K562 (cell line): ENCODE data around the gene MYOCD. TPM values are rescaled to one million over a fixed set of nuclear protein-coding genes. Genes with fewer than 3 reads are reported as not detected.

Experiments
- ATAC-seq: fragments of 200-7000 bp; cut with Tn5 transposase; 3 replicates; pipeline ENCODE4 v1.9.1; 2020; ENCODE audit warnings: moderate library complexity
- BruUV-seq: library from RNA; stranded (reverse); fragments of 400-500 nt; replicated peaks from 2 replicates; lab custom pipeline; 2021; lab: Mats Ljungman, UMichigan
- CTCF ChIA-PET: fragments of 300-600 bp; formaldehyde crosslinking; extraction: SDS; loops from one replicate; lab custom pipeline; 2021; ENCODE audit warnings: low intra/inter-chr PET ratio; lab: Yijun Ruan, JAX
- POLR2A ChIA-PET: fragments of 300-600, 350-650 bp; sonication (Branson Sonifier 250); formaldehyde crosslinking; extraction: SDS; loops from one replicate; lab custom pipeline; 2021; ENCODE audit warnings: antibody characterized with exemption, inconsistent platforms; lab: Yijun Ruan, JAX
- DNase-seq, 4 experiments: peaks; one replicate each; pipeline versions ENCODE4 v3.0.0 to v3.0.0-alpha.2; 2011 to 2018; ENCODE audit warnings: low spot score in 3 of 4, mixed read lengths in 3 of 4; ENCODE audit errors: extremely low read depth in 1 of 4
- FAIRE-seq: peaks from 2 replicates; lab custom pipeline; 2011; peaks lifted over from hg19 to GRCh38; lab: Jason Lieb, UNC
- H2AFZ ChIP-seq: 2 replicates; pipeline ENCODE4 v1.6.0; 2011; ENCODE audit warnings: low read depth, low read length, control low read depth, inconsistent platforms
- H3K27ac ChIP-seq: fragments of 200-600 bp; 3 replicates; pipeline ENCODE4 v1.8.0; 2011; ENCODE audit warnings: low read depth, mild to moderate bottlenecking, control low read depth, inconsistent platforms, low read length, moderate library complexity, mixed read lengths; ENCODE audit errors: extremely low read depth
- H3K27me3 ChIP-seq, 2 experiments: fragments of 300-600 bp in 1 of 2; 2 replicates in 1 of 2; 3 replicates in 1 of 2; pipeline versions ENCODE4 v1.6.0 to v1.8.0; 2011; ENCODE audit warnings: inconsistent platforms in 2 of 2, low read length in 2 of 2, mild to moderate bottlenecking in 1 of 2, mixed read lengths in 1 of 2, moderate library complexity in 1 of 2; ENCODE audit not compliant: control insufficient read depth in 2 of 2, insufficient read depth in 2 of 2
- H3K36me3 ChIP-seq: fragments of 300-600 bp; 3 replicates; pipeline ENCODE4 v1.8.0; 2011; ENCODE audit warnings: mild to moderate bottlenecking, low read length, inconsistent platforms; ENCODE audit not compliant: control insufficient read depth, insufficient read depth
- H3K4me1 ChIP-seq, 2 experiments: fragments of 200-600 bp in 1 of 2; replicated peaks in 1 of 2; 2 replicates in 1 of 2; 3 replicates in 1 of 2; pipeline versions ENCODE4 v1.5.1 to v1.8.0; 2011; ENCODE audit warnings: inconsistent platforms in 2 of 2, low read length in 2 of 2, mild to moderate bottlenecking in 1 of 2, mixed read lengths in 1 of 2, moderate library complexity in 1 of 2; ENCODE audit not compliant: control insufficient read depth in 2 of 2, insufficient read depth in 2 of 2
- H3K4me2 ChIP-seq: 2 replicates; pipeline ENCODE4 v1.6.1; 2011; ENCODE audit warnings: low read length, control low read depth, inconsistent platforms, mixed read lengths; ENCODE audit not compliant: insufficient read depth
- H3K4me3 ChIP-seq: fragments of 200-600 bp; sonication (generic), shearing (Covaris generic); 2 replicates; pipeline ENCODE4 v1.5.1; 2016; ENCODE audit warnings: control low read depth, inconsistent platforms
- H3K79me2 ChIP-seq: fragments of 200-600 bp; 3 replicates; pipeline ENCODE4 v1.8.0; 2011; ENCODE audit warnings: low read length, inconsistent platforms; ENCODE audit not compliant: control insufficient read depth, insufficient read depth
- H3K9ac ChIP-seq, 2 experiments: 2 replicates each; pipeline versions ENCODE4 v1.6.0 to v1.6.1; 2011; ENCODE audit warnings: low read depth in 2 of 2, low read length in 2 of 2, control low read depth in 1 of 2, inconsistent platforms in 1 of 2, mild to moderate bottlenecking in 1 of 2, mixed read lengths in 1 of 2; ENCODE audit not compliant: insufficient read depth in 1 of 2
- H3K9me1 ChIP-seq: one replicate; pipeline ENCODE4 v1.6.0; 2011; ENCODE audit warnings: inconsistent platforms, mild to moderate bottlenecking, low read length, moderate library complexity; ENCODE audit not compliant: control insufficient read depth, insufficient read depth
- H3K9me3 ChIP-seq: replicated peaks from 2 replicates; pipeline ENCODE4 v1.5.1; 2011; ENCODE audit warnings: low read depth, low read length, inconsistent platforms; ENCODE audit not compliant: control insufficient read depth, insufficient read depth
- H4K20me1 ChIP-seq: replicated peaks from 2 replicates; pipeline ENCODE4 v1.6.1; 2011; ENCODE audit warnings: low read length, inconsistent platforms, mixed read lengths; ENCODE audit not compliant: control insufficient read depth, insufficient read depth
- HLTF ChIP-seq: fragments of 450-650 bp; IDR thresholded peaks from 2 replicates; pipeline ENCODE4 v1.6.1; 2016
- POU5F1 ChIP-seq: fragments of 150-350 bp; IDR thresholded peaks from 2 replicates; pipeline ENCODE4 v1.6.1; 2014; ENCODE audit warnings: borderline replicate concordance, low read length, low read depth, mild to moderate bottlenecking; ENCODE audit not compliant: partially characterized antibody
- SMAD4 ChIP-seq: fragments of 250-450 bp; sonication (Bioruptor Pico); conservative IDR thresholded peaks from 2 replicates; pipeline ENCODE4 v1.8.0; 2021; ENCODE audit warnings: inconsistent platforms, mild to moderate bottlenecking, moderate library complexity
- ZBTB7A ChIP-seq: IDR thresholded peaks from 2 replicates; pipeline ENCODE4 v1.6.1; 2011; ENCODE audit warnings: low read depth, mild to moderate bottlenecking, low read length, moderate library complexity, borderline replicate concordance; ENCODE audit not compliant: control insufficient read depth
- WGBS: fragments of 100-300 bp; shearing (Covaris generic); methylation state at CpG from one replicate; pipeline ENCODE4 v1.1.6; 2016; ENCODE audit warnings: low coverage, mixed read lengths; ENCODE audit not compliant: insufficient coverage; ENCODE audit errors: missing lambda C conversion rate; 5-methylcytosine and 5-hydroxymethylcytosine counted together
- in situ Hi-C: fragments of 300-500 bp; cut with MboI; formaldehyde crosslinking; loops from 4 replicates; pipeline ENCODE4 v1.15.0; 2018; ENCODE audit warnings: inconsistent platforms, mixed read lengths
- intact Hi-C: fragments of 100-400 bp; cut with micrococcal nuclease; formaldehyde crosslinking; loops from 2 replicates; pipeline ENCODE4 v1.14.2; 2022
- polyA plus RNA-seq, 8 experiments: library from polyadenylated mRNA; depleted of rRNA in 4 of 8; stranded (reverse) in 5 of 8; unstranded in 3 of 8; fragments of >200 nt; fragmentation: Nextera tagmentation in 2 of 8; fragmentation: Illumina TruSeq in 1 of 8; extraction: Ambion mirVana in 2 of 8; extraction: Trizol in 1 of 8; gene quantifications; 2 replicates each; pipeline versions ENCODE4 v1.2.1 to v1.2.3, GENCODE V29; 2011 to 2014; ENCODE audit warnings: inconsistent platforms in 1 of 8, missing spikeins in 1 of 8
- total RNA-seq, 7 experiments: library from RNA; depleted of rRNA in 6 of 7; stranded (reverse); fragments of >200 nt in 6 of 7; fragmentation: Illumina TruSeq in 2 of 7; extraction: Trizol in 2 of 7; gene quantifications; 2 replicates each; pipeline versions ENCODE4 v1.2.1 to v1.2.3, GENCODE V29; 2011 to 2021; ENCODE audit warnings: low replicate concordance in 1 of 7
- TF ChIP-seq, protein P1 (sequence below), 2 experiments: fragments of 450-650 bp; IDR thresholded peaks; 2 replicates each; pipeline ENCODE4 v1.6.1; 2016; ENCODE audit warnings: mild to moderate bottlenecking in 2 of 2, borderline replicate concordance in 1 of 2, low read depth in 1 of 2, moderate library complexity in 1 of 2

The MYOCD gene
- total and polyA plus RNA-seq, 9 of the 15 experiments (the other 6 are each of a cell fraction or from before 2014, with no cell fraction given): not detected

DNA sequence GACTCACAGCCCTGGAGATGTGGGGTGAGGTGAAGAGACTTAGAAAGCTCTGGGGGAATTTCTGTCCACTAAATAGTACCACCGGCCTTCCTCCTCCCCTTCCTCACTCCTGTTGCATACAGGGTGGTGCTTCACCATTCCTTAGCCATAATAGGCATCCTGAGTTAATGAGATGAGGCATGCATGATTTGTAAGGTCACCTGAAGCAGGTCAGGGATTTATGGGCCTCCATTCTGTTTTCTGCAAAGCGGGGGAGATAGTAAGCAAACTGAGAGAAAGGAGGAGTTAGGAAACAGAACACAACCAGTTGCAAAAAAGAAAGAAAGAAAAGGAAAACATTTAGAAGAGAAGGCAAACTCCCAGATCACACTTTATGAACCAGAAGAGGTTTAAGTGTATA lies 9.3 kb upstream of the MYOCD start:
- no peaks in the 10 kb centered on the region for H3K9me1 ChIP-seq
- TF ChIP-seq, protein P1, sequence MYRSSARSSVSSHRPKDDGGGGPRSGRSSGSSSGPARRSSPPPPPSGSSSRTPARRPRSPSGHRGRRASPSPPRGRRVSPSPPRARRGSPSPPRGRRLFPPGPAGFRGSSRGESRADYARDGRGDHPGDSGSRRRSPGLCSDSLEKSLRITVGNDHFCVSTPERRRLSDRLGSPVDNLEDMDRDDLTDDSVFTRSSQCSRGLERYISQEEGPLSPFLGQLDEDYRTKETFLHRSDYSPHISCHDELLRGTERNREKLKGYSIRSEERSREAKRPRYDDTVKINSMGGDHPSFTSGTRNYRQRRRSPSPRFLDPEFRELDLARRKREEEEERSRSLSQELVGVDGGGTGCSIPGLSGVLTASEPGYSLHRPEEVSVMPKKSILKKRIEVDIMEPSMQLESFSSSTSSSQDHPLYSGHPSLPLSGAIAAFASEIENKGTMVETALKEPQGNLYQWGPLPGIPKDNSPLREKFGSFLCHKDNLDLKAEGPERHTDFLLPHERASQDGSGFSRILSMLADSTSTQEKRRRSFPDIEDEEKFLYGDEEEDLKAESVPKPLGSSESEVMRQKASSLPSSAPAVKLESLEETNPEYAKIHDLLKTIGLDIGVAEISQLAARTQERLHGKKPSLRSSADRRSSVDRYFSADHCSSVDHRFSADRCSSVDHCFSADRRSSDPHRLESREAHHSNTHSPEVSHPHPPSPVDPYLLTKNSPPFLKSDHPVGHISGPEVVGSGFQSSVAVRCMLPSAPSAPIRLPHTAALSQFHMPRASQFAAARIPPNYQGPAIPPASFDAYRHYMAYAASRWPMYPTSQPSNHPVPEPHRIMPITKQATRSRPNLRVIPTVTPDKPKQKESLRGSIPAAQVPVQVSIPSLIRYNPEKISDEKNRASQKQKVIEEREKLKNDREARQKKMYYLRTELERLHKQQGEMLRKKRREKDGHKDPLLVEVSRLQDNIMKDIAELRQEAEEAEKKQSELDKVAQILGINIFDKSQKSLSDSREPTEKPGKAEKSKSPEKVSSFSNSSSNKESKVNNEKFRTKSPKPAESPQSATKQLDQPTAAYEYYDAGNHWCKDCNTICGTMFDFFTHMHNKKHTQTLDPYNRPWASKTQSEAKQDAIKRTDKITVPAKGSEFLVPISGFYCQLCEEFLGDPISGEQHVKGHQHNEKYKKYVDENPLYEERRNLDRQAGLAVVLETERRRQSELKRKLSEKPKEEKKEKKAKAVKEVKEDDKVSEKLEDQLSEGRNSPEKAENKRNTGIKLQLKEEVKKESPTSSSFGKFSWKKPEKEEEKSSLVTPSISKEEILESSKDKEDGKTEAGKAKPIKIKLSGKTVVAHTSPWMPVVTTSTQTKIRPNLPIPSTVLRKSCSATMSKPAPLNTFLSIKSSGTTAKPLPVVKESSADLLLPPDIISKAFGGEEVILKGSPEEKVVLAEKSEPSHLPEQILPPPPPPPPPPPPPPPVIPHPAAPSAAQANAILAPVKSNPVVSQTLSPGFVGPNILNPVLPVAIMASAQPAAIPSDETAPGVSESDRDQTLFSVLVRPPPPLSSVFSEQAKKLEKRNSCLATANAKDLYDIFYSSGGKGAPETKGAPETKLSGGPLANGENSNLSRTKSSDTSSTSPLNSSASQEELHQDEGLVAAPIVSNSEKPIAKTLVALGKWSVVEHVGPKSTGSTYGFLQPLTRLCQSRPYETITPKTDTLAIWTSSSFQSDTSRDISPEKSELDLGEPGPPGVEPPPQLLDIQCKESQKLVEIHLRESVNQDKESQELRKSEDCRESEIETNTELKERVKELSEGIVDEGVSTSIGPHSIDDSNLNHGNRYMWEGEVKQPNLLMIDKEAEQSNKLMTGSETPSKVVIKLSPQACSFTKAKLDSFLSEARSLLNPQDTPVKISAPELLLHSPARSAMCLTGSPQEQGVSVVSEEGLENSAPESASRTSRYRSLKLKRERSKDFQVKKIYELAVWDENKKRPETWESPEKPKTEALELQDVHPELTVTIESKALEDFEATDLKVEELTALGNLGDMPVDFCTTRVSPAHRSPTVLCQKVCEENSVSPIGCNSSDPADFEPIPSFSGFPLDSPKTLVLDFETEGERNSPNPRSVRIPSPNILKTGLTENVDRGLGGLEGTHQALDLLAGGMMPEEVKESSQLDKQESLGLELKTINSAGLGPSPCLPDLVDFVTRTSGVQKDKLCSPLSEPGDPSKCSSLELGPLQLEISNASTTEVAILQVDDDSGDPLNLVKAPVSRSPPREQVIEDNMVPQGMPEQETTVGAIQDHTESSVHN (IDR thresholded peaks at IDR 0.05; ENCODE audit: borderline replicate concordance in 1 of 2, low read depth in 1 of 2): no peak
- TF ChIP-seq ZBTB7A (no peak), SMAD4 (no peak), HLTF (no peak), POU5F1 (no peak)
- CTCF ChIA-PET: no interaction called here
- BruUV-seq: no TSS peak
- no peak overlapping the region for H2AFZ ChIP-seq
- no peak overlapping the region for H3K27ac ChIP-seq
- DNase-seq (no peak), ATAC-seq (no peak), FAIRE-seq (no peak)
- H3K4me1 ChIP-seq: no peaks in the 10 kb centered on the region
- H3K27me3 ChIP-seq: no peaks in the 10 kb centered on the region
- H3K36me3 ChIP-seq: no peaks in the 10 kb centered on the region
- H3K79me2 ChIP-seq: no peaks in the 10 kb centered on the region
- POLR2A ChIA-PET: no interaction called here
- no peak overlapping the region for H3K4me3 ChIP-seq
- no peaks in the 10 kb centered on the region for H4K20me1 ChIP-seq
- H3K9me3 ChIP-seq: no peaks in the 10 kb centered on the region
- in situ Hi-C loops: no loop called here
- no peak overlapping the region for H3K4me2 ChIP-seq
- 0% methylated on average over 2 of the region's 2 CpGs for WGBS
- no peak overlapping the region for H3K9ac ChIP-seq
- intact Hi-C loops: no loop called here
